Esophagus muscularis mucosa (tissue), 4 donors: ENCODE results near the gene FUT9.

Experiments used
- CTCF ChIP-seq, 3 experiments: fragments of 200-600 bp in 2 of 3; fragments of 450-650 bp in 1 of 3; sonication (generic) in 2 of 3; IDR thresholded peaks; one replicate each; pipeline ENCODE4 v1.5.1; 2017 to 2019; ENCODE audit warnings: antibody characterized with exemption in 3 of 3, mild to moderate bottlenecking in 2 of 3, moderate library complexity in 1 of 3
- EP300 ChIP-seq: sonication (generic); formaldehyde crosslinking; IDR thresholded peaks from one replicate; pipeline ENCODE4 v1.6.1; 2017; ENCODE audit warnings: antibody characterized with exemption
- POLR2A ChIP-seq: fragments of 450-650 bp; IDR thresholded peaks from one replicate; pipeline ENCODE4 v1.6.1; 2017; ENCODE audit warnings: antibody characterized with exemption, moderate library complexity, mild to moderate bottlenecking, low read depth
- POLR2AphosphoS5 ChIP-seq, 2 donors: sonication (generic); formaldehyde crosslinking; IDR thresholded peaks; one replicate each; pipeline ENCODE4 v1.6.1; 2017; ENCODE audit warnings: antibody characterized with exemption in 2 of 2

DNA sequence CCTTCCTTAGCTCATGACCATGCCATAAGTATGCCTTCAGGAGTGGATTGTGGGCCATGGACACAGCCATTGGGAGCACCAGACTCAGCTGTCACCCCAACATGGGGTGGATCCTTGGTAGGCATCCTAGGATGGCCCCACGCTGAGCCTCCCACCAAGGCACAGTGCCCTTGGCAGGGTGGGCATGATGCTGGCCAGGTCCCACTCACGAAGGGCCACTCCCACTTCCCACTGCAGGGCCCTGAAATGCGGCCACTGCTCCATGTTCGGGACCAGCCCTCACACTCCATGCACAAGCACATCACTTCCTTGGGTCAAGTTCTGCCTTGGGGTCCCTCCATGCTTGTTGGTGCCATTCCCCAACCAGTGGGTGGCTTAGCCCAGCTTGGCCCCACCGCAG lies 12.9 kb upstream of the FUT9 start:
- no peak for TF ChIP-seq CTCF (IDR thresholded peaks at IDR 0.05)
- TF ChIP-seq POLR2A = no peak
- TF ChIP-seq POLR2AphosphoS5 (IDR thresholded peaks at IDR 0.05) = no peak
- TF ChIP-seq EP300 = no peak
